DND-41 (cell line): Measurements from ENCODE around the gene SH3GLB1.

Experiments used
- CTCF ChIP-seq: IDR thresholded peaks from 2 replicates; pipeline ENCODE4 v1.5.1; 2012; ENCODE audit warnings: borderline replicate concordance, low read length, moderate library complexity, mild to moderate bottlenecking; ENCODE audit not compliant: poor library complexity, severe bottlenecking; ENCODE audit errors: extremely low read depth
- EZH2 ChIP-seq: IDR thresholded peaks from 3 replicates; pipeline ENCODE4 v1.6.1; 2012; ENCODE audit warnings: borderline replicate concordance, low read depth, mild to moderate bottlenecking, moderate library complexity, low read length, inconsistent platforms; ENCODE audit not compliant: severe bottlenecking

GRCh38 chr1:86705665-86705985 lies 1.2 kb downstream of the SH3GLB1 start:
- TF ChIP-seq EZH2: no peak
- no peak for TF ChIP-seq CTCF
